Activated naive CD4-positive, alpha-beta T cell (primary cell): Measurements from ENCODE around the gene LTA4H.
"Not testable (repeated sequence)": the region's sequence is repeated elsewhere in the genome, so short reads cannot be mapped to it uniquely, and the experiment has no call there.

Source experiments
- DNase-seq, 4 experiments: peaks; one replicate each; lab custom pipeline; 2025; lab: John Stamatoyannopoulos, UW

The LTA4H gene

DNA sequence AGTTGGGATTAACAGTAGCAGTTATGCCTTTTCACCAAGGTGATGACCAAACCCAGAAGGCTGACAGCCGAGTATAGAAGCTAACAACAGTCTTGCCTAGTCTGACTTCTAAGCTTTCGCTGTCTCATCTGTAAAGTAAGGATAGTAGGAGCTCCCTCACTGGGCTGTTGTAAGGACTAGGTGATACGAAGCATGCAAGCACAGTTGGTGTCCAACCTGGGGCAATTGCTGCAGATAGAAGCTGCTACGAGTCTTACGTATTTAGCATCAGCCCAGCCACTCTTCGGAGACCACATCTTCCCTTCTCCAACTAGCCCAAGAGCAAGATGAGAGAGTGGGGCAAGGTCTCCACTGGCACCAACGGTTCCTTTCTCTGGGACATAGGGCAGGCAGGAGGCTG, 45.3 kb downstream of the LTA4H start:
- no peak for DNase-seq

DNA sequence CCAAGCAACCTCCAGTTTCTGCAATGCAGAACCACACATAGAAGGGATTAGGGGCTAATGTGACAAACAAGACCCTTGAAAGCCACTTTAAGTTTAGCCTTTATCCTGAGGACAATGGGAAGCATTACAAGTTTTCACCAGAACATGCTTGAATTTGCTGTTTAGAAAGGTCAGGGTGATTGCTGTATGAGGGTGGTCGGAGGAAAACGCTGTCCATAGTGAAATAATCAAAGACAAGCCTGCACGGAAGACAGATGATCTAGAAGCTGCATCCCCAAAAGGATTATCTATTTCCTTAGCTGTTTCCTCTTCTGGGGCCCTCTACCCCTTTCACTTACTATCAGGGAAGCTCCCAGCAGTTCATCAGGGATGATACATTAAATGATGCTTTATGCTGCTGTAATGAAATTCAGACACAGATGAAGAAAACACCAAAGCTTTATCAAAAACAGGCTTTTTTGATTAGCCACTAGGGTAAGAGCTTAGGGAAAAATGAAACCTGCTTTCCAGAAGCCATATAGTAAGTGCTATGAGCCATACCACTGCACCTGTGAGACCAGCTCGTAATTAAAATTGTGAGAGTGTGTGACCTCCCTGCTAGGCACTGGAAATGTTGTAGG, 45.8 kb downstream of the LTA4H start:
- DNase-seq: no peak

DNA sequence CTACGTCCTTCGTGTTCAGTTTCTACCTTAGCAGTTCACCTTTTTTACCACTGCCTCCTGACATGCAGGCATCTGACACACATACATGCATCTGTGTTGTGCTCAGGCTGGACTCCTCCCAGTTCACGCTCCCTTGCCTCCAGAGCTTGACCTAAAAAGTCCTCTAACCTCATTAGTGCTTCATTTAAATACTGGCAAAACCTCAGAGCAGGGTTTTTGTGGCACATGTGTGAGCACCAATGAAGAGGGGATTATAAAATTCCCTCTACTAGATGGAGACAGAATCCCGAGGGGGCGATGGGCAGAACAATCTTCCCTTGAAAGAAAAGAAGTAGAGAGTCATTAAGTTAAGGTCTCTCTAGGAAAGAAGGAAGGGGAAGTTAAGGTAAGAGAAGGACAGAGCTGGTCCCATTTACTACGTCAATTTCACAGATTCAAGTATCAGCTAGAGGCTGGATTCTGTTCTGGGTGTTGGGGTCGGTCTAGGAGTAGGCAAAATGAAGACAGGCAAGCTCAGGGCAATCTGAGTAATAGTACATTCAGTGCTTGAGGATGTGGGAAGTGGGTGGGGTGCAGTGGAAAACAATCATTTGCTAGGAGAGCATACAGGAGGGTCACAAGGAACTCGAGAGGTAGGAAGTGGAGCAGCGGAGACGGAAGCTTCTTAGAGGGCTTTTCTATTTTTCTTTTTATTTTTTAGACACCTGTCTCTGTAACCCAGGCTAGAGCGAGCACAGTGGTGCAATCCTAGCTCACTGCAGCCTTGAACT, 46.7 kb downstream of the LTA4H start:
- DNase-seq: no peak

DNA sequence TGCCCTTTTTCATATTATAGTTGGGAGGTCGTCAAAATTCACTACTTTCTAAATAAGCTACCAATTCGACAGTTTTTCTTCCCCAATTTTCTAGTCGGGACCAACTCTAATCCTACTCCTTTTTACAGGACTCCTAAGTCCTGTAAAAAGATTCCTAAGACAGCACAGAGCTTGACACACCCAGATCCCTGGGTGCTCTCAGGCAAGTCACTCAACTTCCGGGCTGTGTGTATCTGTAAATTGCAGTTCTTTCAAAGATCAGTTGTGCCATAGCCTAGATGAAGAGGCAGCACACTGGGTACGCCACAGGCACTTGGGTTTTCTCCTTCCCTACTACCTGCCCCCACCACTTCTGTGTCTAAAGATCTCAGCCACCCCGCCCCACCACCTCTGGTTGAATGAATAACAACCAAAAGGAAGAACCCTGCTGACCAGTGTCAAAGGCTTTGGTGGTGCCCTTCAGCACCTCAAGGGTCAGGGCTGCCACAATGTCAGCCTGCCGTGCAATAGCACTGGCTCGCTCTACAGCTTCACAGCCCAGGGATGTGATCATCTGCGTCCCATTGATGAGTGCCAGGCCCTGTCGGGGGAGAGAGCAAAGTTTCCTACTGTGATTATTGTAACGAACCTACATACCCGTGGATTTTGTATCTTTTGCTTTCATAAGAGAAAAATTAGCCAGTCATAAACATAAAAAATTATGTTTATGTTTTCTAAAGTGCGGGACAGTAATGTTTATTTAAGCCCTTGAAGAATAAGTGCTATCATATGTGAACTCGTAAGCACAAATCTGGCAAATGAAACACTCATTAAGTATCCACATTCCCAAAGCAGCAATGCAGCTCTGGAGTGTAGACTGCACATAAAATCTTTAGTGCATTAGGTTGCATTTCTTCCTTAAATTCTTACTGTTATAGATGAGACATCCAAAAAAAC, 48.5 kb downstream of the LTA4H start:
- no peak for DNase-seq

DNA sequence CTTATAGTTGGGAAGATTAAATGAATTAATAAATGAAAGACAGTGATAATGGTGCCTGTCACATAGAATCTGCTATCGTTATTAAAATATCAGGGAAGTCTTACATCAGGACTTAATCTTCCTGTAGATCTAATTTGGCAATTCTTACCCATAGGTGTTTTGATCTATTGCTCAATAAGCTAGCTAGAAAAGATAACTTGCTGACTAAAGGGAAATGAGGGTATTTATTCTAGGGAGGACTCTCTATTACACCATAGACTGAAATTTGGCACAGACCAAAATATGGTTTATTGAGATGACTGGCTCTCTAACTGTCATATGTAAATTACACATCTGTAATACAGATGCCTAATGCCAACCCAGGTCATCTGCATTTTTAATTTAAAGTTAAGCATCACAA, 50.7 kb downstream of the LTA4H start:
- DNase-seq: no peak

DNA sequence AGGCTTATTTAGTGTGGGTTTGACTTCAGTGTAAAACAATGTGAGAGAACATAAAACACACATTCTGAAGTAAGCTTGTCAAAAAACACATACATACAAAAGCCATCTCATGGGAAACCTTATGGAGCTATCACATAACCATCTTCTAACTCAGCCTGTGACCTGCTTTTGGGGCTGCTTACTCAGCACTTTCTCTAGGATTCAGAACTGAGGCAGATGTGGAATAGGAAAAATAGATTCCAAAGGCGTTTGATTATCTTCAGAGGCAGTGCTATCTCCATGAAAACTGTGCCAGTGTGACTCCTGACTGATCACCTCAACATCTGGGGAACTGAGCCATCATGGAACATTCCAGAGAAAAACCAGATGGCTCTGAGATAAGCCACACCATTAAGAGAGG, 52.8 kb downstream of the LTA4H start:
- DNase-seq: no peak

DNA sequence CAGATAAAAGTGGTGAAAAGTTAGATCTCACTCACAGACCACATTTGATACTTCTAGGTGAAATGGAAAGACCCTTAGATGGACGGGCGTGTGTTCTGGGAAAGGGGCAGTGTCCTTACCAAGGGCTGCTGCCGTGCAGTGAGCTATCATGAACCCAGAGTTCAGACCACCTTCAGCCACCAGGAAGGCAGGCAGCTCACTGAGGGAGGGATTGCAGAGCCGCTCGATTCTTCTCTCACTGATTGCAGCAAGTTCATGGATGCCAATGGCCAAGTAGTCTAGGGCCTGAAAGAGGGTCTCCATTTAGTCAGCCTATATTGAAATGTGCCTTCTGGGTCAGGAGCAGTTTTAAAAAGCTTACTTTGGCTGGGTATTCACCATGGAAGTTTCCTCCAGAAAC, 55.0 kb downstream of the LTA4H start:
- no peak for DNase-seq

DNA sequence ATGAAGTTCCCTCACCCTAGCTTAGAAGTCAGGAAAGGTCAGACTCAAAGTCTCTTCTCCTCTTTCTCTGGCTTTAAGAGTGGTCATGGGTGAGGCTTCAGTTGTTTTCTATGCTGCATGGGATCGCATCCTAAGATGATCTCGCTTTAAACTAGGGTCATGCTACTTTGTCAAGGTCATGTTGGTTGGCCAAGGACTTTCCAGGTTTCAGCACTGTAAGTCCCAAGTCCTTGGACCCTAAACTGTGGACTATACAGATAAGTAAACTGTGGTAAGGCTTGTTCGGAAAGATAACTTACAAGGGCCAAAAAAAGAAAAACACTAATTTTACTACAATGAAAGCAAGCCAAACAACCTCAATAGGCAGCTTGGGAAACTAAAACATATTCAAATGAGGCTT, 56.6 kb downstream of the LTA4H start:
- no peak for DNase-seq

DNA sequence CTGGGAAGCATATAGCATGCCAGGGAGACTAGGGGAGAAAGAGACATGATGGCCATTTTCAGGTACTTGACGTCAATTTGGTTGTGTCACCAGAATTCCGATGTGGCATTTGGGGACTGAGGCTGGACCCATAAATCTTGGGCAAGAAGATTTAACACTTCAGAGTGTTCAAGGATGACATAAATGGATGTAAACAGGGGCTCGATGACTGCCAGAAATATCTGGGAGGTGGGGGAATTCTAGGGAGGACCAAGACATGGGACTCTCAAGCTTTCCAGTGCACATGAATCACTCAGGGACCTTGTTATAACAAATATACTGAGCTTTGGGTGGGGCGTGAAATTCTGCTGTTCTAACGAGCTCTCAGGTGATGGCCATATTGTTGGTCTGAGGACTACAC, 57.0 kb downstream of the LTA4H start:
- DNase-seq: no peak

DNA sequence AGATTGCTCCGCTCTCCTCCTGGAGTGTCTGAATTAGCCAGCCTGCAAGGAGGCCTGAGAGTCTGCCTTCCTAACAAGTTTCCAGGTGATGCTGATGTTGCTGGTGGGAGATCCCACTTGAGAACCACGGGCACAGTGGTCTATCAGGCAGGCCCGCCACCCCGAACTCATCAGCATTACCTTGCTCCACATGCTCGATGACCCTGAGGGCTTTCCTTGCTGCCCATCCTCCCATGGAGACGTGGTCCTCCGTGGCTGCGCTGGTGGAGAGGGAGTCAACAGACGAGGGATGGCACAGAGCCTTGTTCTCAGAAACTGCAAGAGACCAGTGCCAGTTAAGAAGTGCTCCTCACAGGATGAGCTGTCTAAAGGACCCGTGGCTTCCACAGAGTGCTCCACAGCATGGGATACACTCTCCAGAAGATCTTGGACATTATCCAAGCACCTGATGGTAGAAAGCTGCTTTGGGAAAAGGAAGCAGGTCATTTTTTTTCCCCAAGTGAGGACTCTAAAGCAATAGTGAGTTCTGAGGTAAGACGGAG, 57.6 kb downstream of the LTA4H start:
- DNase-seq: no peak

DNA sequence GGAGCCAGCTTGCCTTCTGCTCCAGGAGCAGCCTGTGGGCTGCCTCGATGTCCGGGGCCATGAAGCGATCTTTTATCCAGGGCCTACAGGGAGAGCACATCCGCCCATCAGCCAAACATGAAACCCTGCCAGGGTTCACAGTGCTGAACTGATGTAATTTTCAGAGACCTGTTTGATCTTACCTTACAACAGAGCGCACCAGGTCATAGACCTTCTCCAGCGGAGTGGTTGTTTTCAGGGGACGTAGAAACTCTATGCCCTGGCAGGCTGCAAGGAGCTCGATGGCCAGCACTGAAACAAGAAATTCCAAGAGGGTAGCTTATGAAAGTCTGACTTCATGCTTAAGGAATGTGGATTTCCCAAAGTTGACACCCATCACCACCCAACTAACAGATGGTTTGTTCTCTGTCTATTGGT, 59.0 kb downstream of the LTA4H start:
- no peak for DNase-seq

DNA sequence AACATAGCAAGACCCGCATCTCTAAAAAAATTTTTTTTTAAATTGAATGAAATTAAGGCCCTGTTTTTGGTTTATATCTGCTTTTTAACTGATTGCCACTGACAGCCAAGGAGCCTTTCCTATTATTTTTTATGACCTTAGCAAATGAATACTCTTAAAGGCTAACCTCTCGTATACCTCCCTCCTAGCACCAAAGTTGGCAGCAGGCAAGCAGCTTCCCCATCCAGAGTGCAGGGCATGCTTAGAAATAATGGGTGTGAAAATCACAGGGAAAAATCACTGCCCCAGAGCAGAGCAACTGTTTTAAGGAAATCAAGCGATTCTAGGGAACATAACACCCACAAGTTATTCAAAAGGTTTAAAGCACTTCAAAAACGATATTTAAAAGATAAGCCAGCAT, 59.9 kb downstream of the LTA4H start:
- DNase-seq: no peak

DNA sequence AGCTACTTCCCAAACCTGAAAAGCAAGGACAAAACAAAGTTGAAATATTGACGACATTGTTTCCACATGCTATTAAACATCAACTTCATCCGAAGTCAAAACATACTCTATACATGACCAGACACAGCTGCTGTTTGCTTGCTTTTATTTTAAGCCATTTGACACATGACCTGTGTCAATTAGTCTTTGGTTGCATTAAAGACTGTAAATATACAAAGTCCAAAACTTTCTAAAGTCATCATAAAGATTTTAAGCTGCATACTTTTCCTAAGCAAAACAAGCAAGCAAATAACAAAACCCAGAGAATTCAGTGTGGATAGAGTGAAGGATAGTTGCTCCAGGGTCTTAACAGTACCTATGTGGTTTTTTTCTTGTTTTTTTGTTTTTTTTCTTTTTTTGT, 61.0 kb downstream of the LTA4H start:
- no peak for DNase-seq

DNA sequence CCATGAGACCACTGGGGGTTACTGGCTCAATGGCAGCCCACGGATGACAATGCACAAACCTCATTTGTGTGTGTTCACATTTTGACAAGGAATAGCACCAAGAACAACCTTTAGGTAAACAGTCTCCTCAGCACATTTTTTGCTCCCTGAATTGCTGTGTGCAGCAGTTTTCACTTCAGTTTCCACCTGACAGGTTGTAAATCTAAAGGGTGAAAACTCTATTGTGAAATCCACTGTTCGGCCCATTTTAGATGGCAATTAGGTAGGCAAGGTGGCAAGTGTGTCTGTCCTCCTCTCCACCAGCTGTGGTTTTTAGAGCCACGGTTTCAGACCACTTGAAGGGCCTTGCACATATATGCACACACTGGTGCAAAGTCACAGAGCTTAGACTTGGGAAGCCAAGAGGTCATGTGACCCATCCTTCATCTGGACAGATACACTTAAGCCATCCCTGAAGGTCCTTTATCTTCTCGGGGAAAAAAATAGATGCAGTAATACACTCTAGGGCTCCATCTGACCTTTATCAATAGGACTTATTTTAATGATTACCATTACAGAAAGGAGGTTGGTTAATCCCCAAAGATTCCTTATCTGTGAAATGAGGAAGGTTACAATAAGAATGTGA, 62.4 kb downstream of the LTA4H start:
- DNase-seq: no peak

DNA sequence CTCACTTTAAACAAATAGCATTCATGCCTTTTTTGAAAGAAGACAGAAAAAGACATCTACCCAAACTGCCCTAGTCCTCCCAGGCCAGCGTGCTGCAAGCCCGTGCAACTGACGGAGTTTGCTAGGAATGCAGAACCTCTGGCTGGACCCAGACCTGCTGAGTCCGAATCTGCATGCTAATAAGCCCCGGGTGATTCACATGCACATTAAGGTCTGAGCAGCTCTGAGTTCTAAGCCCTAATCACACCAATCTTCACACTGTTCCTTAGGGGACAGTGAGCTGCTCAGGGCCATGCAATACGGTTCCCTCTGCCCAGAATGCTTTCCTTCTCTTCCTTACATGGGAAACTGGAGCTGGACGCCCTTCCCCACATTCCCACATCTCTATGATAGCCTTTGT, 64.5 kb downstream of the LTA4H start:
- no peak for DNase-seq

DNA sequence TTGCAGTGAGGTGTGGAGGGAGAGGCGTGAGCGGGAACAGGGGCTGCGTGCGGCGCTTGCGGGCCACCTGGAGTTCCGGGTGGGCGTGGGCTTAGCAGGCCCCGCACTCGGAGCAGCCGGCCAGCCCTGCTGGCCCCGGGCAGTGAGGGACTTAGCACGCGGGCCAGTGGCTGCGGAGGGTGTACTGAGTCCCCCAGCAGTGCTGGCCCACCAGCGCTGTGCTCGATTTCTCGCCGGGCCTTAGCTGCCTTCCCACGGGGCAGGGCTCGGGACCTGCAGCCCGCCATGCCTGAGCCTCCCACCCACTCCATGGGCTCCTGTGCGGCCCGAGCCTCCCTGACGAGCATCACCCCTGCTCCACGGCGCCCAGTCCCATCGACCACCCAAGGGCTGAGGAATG, 66.3 kb downstream of the LTA4H start:
- DNase-seq: not testable (repeated sequence)

DNA sequence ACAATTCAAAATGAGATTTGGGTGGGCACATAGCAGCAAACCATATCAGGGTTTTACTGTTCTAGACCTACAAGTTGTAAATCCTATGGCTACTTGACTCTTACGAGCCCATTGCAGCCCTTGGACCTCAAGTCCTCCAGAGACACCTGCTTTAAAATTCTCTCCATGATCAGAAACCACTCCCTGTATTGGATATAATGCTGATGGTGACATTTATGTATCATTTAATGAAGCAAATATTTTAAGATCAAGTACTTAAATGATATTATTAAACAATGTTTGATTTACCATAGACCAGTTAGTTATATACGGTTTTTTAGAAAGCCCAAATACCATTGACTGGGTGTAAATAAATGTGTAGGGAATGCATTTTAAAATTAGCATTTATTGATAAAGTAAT, 68.1 kb downstream of the LTA4H start:
- no peak for DNase-seq

DNA sequence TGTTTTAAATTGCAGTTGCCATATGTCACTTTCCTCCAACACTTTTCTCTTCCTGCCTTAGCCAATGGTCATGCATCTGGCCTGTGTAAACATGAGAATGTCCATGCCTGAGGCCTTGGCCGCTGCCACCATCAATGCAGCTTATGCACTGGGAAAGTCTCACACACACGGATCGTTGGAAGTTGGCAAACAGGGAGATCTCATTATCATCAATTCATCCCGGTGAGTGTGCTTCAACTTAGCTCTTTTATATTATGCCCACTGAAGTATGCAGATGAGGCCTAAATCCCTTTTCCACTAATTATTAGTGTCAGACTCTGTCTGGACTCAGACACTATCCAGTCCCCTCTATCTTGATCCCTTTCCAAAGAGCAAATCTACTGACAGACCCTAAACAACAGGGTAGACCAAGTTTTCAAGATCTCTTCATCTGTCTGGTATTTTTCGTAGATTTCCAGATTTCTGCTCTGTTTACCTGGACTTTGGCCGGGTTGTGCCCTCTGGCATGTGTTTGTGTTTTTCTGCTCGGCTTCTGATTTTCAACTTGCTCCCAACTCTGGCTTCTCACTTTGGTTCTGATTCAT, 69.0 kb downstream of the LTA4H start:
- no peak for DNase-seq

DNA sequence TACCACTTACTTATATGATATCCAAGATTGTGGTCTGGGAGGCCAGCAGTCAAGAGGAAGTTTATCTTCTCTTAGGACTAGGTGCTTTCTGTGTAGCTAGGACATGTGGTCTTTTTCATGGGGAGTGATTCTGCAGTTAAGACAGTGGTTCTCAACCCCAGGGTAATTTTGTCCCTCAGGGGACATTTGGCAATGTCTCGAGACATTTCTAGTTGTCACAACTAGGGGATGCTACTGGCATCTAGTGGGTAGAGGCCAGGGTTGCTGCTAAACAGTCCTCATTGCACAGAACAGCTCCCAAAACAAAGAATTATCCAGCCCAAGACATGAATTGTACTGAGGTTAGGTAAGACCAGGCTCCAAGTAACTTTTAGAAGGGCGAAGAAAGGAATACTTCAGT, 72.3 kb downstream of the LTA4H start:
- no peak for DNase-seq

DNA sequence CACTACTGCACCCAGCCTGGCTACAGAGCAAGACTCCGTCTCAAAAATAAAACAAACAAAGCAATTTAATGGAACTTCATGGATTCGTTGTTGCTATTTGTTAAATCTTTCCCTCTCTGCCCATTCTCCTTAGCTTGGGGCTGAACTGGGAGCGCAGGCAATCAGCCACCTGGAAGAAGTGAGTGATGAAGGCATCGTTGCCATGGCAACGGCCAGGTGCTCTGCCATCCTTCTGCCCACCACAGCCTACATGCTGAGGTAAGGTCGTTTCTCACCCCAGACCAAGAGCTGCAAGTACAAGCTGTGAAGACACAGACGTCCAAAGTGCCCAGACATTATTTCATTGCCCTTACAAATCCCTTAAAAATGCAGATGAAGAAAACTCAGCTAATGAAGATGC, 73.2 kb downstream of the LTA4H start:
- no peak for DNase-seq

DNA sequence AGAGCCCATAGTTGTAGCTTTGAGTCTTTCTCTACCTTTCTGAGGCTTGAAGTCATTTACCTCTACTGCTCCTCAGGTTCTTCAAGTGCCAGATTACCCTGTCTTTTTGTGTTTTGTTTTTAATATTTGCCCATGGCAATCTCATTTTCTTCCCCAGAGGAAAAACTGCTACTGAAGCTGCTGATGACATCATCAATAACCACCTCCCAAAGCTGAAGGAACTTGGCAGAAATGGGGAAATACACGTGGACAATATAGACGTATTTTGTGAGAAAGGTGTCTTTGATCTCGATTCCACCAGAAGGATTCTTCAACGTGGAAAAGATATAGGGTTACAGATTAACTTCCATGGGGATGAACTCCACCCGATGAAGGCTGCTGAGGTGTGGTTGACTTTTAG, 75.1 kb downstream of the LTA4H start:
- no peak for DNase-seq

DNA sequence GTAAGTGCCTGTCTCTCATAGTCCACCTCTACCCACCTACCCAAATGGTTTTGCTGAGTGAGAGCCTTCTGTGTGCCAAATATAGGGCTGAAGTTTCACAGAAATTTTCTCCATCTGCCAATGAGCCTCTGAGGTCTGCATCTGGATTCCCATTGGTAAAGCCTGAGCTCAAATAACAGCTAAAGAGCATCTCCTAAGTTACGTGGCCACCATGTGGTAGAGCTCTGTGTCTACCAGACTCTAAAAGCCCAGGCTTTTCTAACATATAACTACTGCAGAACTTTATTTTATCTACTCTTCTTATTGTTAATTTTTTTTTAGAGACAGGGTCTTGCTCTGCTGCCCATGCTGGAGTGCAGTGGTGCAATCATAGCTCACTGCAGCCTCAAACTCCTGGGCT, 76.3 kb downstream of the LTA4H start:
- DNase-seq: no peak
